Measurements from ENCODE around the gene PINLYP.

DNA sequence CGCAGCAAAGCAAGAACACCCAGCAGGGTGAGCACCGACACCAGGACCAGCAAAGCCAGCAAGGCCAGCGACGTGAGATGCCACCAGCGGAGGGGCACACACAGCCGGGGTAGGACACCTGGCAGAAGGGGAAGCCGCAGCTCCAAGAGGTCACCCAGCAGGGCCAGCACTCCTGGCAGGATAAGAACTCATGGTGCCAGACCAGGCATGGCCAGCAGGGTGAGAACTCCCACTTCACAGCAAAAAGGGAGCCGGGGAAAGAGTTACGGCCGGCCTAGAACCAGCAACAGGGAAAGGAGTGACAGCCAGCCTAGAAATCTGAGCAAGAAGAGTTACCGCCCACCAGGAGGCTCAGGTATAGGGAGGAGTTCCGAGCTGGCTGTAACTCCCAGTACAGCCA lies 36.8 kb downstream of the PINLYP start:
- TF ChIP-seq POLR2AphosphoS5 (IDR thresholded peaks at IDR 0.05; ENCODE audit: low read depth, low read length) (no peak), REST (IDR thresholded peaks at IDR 0.05; ENCODE audit: low read depth, low read length) (no peak), RFX5 (IDR thresholded peaks at IDR 0.05; ENCODE audit: low read length) (no peak), USF2 (IDR thresholded peaks at IDR 0.05; ENCODE audit: borderline replicate concordance, low read depth, low read length) (no peak), ZBTB33 (IDR thresholded peaks at IDR 0.05; ENCODE audit: borderline replicate concordance, low read depth) (no peak), TCF12 (IDR thresholded peaks at IDR 0.05) (no peak), EP300 (IDR thresholded peaks at IDR 0.05; ENCODE audit: borderline replicate concordance in 1 of 2, low read depth in 1 of 2, low read length in 1 of 2) (no peak)
- TF ChIP-seq, protein P1, sequence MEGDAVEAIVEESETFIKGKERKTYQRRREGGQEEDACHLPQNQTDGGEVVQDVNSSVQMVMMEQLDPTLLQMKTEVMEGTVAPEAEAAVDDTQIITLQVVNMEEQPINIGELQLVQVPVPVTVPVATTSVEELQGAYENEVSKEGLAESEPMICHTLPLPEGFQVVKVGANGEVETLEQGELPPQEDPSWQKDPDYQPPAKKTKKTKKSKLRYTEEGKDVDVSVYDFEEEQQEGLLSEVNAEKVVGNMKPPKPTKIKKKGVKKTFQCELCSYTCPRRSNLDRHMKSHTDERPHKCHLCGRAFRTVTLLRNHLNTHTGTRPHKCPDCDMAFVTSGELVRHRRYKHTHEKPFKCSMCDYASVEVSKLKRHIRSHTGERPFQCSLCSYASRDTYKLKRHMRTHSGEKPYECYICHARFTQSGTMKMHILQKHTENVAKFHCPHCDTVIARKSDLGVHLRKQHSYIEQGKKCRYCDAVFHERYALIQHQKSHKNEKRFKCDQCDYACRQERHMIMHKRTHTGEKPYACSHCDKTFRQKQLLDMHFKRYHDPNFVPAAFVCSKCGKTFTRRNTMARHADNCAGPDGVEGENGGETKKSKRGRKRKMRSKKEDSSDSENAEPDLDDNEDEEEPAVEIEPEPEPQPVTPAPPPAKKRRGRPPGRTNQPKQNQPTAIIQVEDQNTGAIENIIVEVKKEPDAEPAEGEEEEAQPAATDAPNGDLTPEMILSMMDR (IDR thresholded peaks at IDR 0.05) = no peak
- TF ChIP-seq, protein P2, sequence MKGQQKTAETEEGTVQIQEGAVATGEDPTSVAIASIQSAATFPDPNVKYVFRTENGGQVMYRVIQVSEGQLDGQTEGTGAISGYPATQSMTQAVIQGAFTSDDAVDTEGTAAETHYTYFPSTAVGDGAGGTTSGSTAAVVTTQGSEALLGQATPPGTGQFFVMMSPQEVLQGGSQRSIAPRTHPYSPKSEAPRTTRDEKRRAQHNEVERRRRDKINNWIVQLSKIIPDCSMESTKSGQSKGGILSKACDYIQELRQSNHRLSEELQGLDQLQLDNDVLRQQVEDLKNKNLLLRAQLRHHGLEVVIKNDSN (IDR thresholded peaks at IDR 0.05; ENCODE audit: borderline replicate concordance, low read depth) = no peak
- TF ChIP-seq, protein P3, sequence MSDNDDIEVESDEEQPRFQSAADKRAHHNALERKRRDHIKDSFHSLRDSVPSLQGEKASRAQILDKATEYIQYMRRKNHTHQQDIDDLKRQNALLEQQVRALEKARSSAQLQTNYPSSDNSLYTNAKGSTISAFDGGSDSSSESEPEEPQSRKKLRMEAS (IDR thresholded peaks at IDR 0.05; ENCODE audit: low read depth) = no peak
